Colonic mucosa (tissue), 4 donors: Measurements from ENCODE around the gene ZNF268. TPM values are rescaled to one million over a fixed set of nuclear protein-coding genes. Genes with fewer than 3 reads are reported as not detected.

Source experiments
- DNase-seq: peaks from one replicate; pipeline ENCODE4 v3.0.0-alpha.2; 2020
- H3K27ac ChIP-seq: fragments of 200-600 bp; one replicate; pipeline ENCODE4 v1.8.0; 2021
- H3K27me3 ChIP-seq: fragments of 200-600 bp; one replicate; pipeline ENCODE4 v1.8.0; 2021
- H3K36me3 ChIP-seq: fragments of 200-600 bp; one replicate; pipeline ENCODE4 v1.8.0; 2021
- H3K4me1 ChIP-seq: fragments of 200-600 bp; one replicate; pipeline ENCODE4 v1.8.0; 2021; ENCODE audit warnings: mild to moderate bottlenecking
- H3K4me3 ChIP-seq: fragments of 200-600 bp; one replicate; pipeline ENCODE4 v1.8.0; 2021
- H3K9ac ChIP-seq, 2 donors: one replicate each; pipeline ENCODE4 v1.7.0; 2013; ENCODE audit warnings: control low read depth in 2 of 2, low read depth in 2 of 2, low read length in 2 of 2
- H3K9me3 ChIP-seq: fragments of 200-600 bp; one replicate; pipeline ENCODE4 v1.8.0; 2021
- intact Hi-C: fragments of 100-400 bp; cut with DNase I; formaldehyde crosslinking; loops from one replicate; pipeline ENCODE4 v1.14.1; 2022
- total RNA-seq, 2 donors: library from RNA; stranded (reverse); fragmentation: NEBNext Ultra II Directional in 1 of 2; extraction: Animal tissue kit (Norgen Biotek cat#: 25700) in 1 of 2; gene quantifications; one replicate each; pipeline ENCODE4 v1.2.1, GENCODE V29; 2021
- TF ChIP-seq, protein P1 (sequence below): fragments of 200-600 bp; IDR thresholded peaks from one replicate; pipeline ENCODE4 v1.8.0; 2022; ENCODE audit warnings: antibody characterized with exemption, mild to moderate bottlenecking
- donor health status: healthy.
- donor health status: DM: no; HTN: no; CAD: no.
- donor health status: DM: no; HTN: no; CAD: no.

ZNF268 gene
- total RNA-seq = 10 to 100 TPM; 13.3 to 15.5 TPM

DNA sequence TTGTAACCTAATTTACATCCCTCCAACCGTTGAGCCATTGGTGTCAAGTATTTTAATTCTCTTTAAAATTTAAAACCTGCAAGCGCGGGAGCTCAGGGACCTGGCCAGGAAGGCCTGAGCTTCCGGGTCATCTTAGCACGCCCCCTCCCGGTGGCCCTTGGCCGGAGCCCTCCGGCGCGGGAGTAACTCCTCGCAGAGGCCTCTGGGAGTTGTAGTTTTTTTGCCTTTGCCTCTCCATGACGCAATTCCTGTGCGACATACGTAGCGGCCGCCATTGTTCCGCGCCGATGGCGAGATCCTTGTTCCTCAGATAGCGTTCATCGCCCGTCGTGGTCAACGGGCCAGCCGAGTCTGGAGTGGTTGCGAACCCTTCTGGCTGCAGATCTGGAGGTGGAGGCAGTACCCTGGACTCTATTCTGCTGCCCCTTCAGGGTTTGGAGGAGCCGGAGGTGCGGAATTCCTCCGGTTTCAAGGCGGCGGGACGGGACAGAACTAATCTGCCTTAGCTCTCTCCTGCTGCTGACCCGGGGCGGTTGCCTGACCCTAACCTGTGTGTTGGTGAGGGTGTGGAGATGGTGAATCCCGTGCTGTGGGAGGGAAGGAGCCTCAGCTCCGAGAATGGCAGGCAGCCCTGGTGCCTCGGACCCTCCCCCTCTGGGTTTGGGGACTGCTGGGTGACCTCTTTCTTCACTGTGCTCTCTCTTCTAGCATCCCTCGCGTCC lies at the start of gene ZNF268:
ZNF268 (plus strand) TSS at position 258 of the 722 bp plus-strand sequence. CDS start 503 bp downstream, outside the sequence.
- H3K27me3 ChIP-seq = no peaks in the 10 kb centered on the region
- no peaks in the 10 kb centered on the region for H3K9me3 ChIP-seq
- H3K4me3 ChIP-seq = peak within 1 kb of the TSS; percentile 87
- H3K9ac ChIP-seq = peak within 1 kb of the TSS; percentile 69 to 70
- H3K36me3 ChIP-seq = peaks cover 1% of the 10 kb centered on the region
- intact Hi-C loops = no loop called here
- TF ChIP-seq, protein P1, sequence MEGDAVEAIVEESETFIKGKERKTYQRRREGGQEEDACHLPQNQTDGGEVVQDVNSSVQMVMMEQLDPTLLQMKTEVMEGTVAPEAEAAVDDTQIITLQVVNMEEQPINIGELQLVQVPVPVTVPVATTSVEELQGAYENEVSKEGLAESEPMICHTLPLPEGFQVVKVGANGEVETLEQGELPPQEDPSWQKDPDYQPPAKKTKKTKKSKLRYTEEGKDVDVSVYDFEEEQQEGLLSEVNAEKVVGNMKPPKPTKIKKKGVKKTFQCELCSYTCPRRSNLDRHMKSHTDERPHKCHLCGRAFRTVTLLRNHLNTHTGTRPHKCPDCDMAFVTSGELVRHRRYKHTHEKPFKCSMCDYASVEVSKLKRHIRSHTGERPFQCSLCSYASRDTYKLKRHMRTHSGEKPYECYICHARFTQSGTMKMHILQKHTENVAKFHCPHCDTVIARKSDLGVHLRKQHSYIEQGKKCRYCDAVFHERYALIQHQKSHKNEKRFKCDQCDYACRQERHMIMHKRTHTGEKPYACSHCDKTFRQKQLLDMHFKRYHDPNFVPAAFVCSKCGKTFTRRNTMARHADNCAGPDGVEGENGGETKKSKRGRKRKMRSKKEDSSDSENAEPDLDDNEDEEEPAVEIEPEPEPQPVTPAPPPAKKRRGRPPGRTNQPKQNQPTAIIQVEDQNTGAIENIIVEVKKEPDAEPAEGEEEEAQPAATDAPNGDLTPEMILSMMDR = peak; percentile 91
- peak; percentile 96 for DNase-seq
- H3K4me1 ChIP-seq = peaks cover 6% of the 10 kb centered on the region
- H3K27ac ChIP-seq = no peak within 1 kb of the TSS

DNA sequence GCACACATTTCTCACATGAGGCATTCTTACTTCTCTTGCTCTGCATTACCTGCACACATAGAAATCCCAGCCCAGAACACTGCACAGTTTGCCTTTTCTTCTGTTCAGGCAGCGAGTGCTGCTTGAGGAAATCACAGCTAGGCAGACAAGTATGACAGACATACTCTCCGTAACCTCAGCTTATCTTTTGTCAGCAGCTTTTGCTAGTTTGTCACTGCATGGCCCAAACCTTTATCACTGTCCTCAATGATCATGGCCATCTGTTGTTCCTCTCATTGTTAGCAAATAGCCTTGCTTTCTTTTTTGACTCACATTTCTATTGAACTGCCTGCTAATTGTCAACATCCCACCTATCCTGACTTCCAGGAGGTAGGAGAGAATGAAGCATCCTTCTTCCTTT lies 45.5 kb upstream of the ZNF268 start:
- H3K27me3 ChIP-seq = no peaks in the 10 kb centered on the region

DNA sequence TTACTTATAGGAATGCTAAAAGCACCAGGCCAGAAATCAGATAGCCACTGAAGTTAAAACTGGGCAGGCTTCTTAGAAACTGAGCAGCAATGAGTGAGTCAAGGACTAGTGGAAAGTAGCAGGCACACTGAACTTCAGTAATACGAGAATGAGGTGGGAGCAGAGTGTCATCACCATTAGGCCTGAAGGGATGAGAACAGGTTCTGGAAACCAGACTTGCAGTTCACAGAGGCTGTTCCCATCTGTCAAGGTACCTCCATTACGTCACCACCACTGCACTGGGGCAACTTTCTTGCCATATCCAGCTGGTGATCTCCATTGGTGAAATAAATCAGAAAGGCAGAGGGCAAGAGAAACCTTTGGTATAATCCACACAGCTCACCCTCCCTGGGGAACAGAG lies 35.3 kb upstream of the ZNF268 start:
- H3K9me3 ChIP-seq = peaks cover 7% of the 10 kb centered on the region
- H3K27me3 ChIP-seq = no peaks in the 10 kb centered on the region
- no peaks in the 10 kb centered on the region for H3K4me1 ChIP-seq
- intact Hi-C loops = no loop called here
- no peak overlapping the region for H3K4me3 ChIP-seq
- TF ChIP-seq, protein P1 = no peak
- no peak for DNase-seq
- H3K36me3 ChIP-seq = no peaks in the 10 kb centered on the region
- no peak overlapping the region for H3K9ac ChIP-seq
- no peak overlapping the region for H3K27ac ChIP-seq

More for the DNA sequence above, 45.5 kb upstream of the ZNF268 start:
- no peak overlapping the region for H3K27ac ChIP-seq
- TF ChIP-seq, protein P1 = no peak
- no peak overlapping the region for H3K9ac ChIP-seq
- no peaks in the 10 kb centered on the region for H3K36me3 ChIP-seq
- DNase-seq = no peak
- intact Hi-C loops = no loop called here
- H3K4me1 ChIP-seq = no peaks in the 10 kb centered on the region
- no peaks in the 10 kb centered on the region for H3K9me3 ChIP-seq
- no peak overlapping the region for H3K4me3 ChIP-seq

DNA sequence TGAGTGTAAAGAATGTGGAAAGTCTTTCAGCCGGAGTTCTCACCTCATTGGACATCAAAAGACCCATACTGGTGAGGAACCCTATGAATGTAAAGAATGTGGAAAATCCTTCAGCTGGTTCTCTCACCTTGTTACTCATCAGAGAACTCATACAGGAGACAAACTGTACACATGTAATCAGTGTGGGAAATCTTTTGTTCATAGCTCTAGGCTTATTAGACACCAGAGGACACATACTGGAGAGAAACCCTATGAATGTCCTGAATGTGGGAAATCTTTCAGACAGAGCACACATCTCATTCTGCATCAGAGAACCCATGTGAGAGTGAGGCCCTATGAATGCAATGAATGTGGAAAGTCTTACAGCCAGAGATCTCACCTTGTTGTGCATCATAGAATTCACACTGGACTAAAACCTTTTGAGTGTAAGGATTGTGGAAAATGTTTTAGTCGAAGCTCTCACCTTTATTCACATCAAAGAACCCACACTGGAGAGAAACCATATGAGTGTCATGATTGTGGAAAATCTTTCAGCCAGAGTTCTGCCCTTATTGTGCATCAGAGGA lies 25.1 kb upstream of the ZNF268 start:
- Histone ChIP-seq H3K27ac (no peak overlapping the region), H3K27me3 (no peaks in the 10 kb centered on the region), H3K4me3 (no peak overlapping the region), H3K4me1 (no peaks in the 10 kb centered on the region), H3K36me3 (no peaks in the 10 kb centered on the region), H3K9ac (no peak overlapping the region), H3K9me3 (peaks cover 4% of the 10 kb centered on the region)
- intact Hi-C loops = no loop called here
- DNase-seq = no peak
- TF ChIP-seq, protein P1 = no peak

DNA sequence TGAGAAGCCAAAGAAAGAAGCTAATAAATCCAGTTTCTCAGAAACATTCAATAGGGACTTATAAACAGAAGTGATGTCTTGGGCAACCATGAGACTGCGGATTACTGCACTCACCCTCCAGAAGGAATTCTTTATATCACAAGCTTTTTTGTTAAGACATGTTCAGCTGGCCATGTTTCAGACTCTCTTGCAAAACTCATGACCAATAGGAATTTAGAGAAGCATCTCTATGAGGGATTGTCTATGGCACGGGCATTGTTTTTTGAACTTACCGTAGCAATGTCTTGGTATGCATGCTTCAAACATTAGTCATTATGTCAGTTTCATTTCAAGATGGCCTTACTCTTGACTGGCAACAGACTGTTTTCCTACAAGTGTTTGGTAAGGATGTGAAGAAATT lies 15.5 kb upstream of the ZNF268 start:
- H3K9ac ChIP-seq = no peak overlapping the region

More for the DNA sequence above, 15.5 kb upstream of the ZNF268 start:
- H3K27me3 ChIP-seq = no peaks in the 10 kb centered on the region
- no peaks in the 10 kb centered on the region for H3K9me3 ChIP-seq
- intact Hi-C loops = no loop called here
- no peak overlapping the region for H3K27ac ChIP-seq
- no peaks in the 10 kb centered on the region for H3K4me1 ChIP-seq
- no peak overlapping the region for H3K4me3 ChIP-seq
- no peaks in the 10 kb centered on the region for H3K36me3 ChIP-seq
- TF ChIP-seq, protein P1 = no peak
- no peak for DNase-seq
